ENCODE results near the gene CYTH3.
"Not testable (repeated sequence)": the region's sequence is repeated elsewhere in the genome, so short reads cannot be mapped to it uniquely, and the experiment has no call there.

Gene CYTH3

DNA sequence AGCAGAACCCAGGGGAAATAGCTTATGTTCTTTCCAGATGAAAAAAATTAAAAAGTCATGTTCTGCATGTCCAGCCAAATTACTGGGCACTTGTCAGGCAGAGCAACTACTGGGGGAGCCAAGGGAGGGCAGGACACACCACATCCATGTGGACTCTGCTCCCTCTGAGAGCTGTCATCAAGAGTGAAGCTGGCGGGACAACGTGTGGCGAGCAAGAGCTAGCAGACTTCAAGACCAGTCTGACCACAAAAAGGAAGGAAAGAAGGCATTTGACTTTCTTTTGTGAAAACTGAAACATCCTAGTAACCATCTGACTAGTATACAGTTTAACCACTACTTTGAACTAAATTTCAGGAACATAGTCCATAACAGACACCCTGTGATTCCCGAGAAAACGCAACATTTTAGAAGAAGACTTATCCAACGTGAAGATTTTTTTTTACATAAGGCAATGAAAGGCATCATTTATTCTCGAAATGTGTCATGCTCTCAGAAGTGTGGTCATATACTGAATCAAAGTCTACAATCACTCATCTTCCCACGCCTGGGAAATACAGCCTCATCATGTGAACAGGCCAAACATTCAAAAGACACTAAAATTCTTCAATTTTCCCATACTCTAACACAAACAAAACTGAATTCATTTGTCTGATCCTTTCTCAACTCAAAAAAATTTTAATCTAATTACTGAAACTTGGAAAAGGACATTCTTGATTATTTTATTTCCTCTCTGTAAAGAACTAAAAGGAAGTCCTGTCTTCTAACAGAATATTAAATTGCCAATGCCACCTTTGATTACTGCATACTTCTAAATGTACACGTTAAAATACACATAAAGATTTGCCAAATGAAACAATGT lies 15.5 kb downstream of the CYTH3 start:
- no peak for DNase-seq

DNA sequence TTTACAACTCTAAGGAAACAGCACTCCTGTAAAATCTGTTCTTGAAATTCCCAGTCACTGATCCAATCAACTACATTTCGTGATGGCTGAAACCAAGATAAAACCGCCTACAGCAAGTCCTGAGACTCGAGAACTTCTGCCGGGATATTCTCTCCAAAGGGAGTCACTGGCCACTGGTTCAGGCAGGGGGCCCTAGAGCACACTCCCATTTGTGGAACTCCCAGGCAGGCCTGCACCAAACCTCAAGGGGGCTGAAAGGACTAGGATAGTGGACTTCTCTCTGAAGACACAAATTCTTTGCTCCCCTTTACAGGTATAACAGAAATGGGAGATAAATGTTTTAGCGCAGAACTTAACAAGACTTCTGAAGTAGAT lies 16.3 kb downstream of the CYTH3 start:
- DNase-seq: no peak

DNA sequence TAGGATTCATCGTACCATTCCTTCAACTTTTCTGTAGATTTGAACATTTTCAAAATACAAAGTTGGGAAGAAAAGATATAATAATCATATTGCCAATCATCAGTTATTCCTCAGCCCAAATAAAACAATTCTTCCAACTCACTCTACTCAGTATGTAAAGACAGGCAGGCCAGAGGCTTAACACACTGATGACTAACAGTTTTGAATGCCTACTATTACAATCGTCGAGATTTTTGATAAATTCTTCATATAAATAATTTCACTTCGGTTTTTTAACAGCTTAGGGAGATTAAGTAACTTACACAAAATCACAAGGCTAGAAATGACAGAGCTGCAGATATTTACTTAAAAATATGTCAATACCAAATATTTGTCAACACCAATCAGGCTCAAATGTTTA lies 17.6 kb downstream of the CYTH3 start:
- DNase-seq: no peak

DNA sequence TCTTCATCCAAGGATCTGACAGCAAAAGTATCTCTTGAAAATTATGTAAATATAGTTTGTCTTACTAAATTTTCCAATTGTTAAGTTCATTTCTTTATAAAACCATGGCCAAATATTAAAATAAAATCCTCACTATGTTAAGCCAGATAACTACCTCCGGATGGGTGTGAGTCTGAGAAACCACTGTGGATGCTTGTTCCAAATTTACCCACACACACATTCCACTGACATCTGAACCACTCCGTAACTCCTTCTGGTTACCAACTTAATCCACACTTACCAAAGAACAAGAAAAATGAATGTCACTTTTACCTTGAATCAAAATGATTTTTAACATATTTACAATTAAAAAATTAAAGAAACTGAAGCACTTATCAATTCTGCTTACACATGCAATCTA lies 19.7 kb downstream of the CYTH3 start:
- DNase-seq: no peak

DNA sequence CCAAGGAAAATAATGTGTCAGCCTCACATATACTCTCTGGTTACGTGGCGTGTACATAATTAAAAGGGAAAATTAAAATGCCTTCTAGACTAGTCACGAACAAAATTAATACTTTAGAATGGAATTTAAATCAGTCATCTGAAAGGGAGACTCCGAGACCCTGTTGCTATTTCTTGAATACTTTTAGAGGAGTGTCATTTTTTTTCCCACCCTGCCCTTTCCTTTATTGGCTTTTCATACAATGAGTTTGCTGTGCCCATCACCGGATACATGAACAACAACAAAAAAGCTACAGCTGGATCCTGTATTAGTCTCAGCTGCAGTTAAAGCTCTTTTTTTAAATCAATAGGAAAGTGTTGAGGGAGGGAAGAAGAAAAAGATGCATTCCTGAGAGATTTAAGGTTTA lies 20.1 kb downstream of the CYTH3 start:
- DNase-seq: no peak

DNA sequence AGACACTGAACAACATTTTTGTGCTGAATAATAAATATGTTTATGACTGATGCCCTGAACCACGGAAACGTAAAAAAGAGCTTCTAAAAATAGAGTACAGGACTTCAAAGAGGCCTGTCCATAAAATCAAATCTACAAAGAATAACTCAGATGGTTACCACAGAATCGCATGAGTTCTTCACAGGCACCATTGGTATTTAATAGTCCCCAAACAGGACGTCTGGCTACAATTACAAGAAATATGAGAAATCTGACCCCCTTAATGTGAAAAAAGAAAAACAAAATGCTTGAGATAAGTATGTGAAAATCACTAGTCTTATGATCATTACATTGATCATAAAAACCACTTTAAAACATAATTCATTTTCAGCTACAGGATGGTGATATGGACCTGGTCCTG lies 20.8 kb downstream of the CYTH3 start:
- no peak for DNase-seq

DNA sequence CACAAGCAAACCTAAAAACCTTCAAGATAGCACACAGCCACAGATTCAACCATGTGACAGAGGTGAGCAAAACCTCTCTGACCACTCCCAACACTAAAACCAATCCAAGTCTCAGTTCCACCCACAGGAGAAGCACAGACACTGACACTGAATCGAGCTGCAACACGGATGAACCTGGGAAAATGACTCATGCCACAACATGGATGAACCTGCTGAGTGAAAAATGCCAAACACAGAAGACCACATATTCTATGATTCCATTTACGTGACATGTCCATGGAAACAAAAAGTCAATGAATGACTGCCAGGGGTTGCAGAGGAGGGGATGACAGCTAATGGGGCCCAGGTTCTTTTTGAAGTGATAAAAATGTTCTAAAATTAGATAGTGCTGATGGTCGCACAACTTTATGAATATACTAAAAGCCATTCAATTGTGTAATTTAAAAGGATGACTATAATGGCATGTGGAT lies 22.0 kb downstream of the CYTH3 start:
- no peak for DNase-seq

DNA sequence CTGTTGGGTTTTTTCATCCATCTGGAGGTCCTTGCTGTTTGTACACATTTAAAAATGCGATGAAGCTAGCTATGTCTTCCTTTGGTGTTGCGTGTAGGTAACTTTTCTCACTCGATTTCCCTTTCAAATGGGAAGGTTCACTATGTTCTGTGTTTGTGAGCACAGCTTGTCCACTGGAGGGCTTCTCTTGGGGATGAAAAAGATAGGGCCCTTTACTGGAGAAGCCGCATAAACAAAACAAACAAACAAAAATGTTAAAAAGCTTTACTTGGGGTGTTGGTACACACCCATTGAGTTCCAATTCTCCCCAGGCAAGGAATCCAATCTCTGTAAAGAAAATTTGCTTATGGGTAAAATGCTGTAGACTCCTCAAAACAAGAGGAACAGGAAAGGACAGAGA lies 23.4 kb downstream of the CYTH3 start:
- DNase-seq: no peak

DNA sequence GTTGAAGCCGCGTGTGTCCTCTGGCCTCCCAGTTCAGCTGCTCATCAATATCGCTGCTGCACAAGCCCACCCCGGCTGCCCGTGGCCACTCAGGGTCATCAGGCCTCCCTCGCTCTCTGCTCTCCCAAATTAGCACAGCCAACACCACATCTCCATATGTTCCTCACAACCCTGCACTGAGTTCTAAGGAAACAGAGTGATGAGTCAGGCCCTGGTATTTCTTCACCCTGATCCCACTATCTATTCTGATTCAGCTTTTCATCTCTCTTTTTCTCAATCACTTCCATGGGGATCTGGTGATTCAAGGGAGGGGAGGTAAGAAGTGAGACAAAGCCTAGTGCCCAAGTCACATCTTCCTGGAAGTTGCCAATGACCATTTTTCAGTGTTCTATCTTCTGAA lies 23.8 kb downstream of the CYTH3 start:
- DNase-seq: no peak

DNA sequence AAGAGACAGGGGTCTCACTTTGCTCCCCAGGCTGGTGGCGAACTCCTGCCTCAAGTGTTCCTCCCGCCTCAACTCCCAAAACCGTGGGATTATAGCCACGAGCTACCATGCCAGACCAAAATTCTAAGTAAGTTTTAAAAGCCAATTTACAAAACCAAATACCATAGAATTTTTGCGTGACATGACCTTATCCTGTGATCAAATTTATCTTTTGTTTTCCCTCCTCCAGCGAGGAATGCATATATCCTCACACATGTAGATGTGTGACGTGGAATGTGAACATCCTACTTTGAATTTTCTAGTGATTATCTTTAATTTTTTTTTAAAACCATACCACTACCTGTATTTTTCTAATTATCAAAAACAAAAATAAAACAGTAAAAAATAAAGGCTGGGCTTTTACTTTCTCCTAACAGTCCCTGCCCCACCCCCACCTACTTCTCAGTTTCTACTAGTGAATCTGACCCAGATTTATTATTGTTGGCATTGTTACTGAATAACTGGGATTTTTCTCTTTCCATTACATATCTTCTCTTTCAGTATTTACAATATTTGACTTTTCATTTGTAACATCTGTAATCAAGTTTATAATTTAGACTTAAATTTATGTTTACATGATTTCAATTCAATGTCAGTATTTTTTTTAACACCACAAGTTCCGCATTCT lies 26.0 kb downstream of the CYTH3 start:
- no peak for DNase-seq

DNA sequence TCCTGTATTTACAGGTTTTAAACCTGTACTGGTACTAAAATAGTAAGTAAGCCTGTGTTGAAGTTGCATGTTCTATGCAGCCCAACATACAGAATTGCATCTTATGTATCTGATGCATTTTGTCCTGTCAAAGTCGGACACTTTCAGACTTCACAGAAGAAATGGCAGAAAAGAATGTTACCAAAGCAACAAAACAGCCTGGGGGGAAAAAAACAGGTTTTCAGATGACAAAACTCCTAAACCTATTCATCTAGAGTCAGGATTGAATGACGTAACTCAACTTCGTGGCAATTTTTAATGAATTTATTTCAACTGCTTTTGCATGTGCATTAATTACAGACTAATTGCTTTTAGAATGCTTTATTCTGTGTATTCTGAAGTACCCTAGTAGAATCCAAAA lies 28.4 kb downstream of the CYTH3 start:
- DNase-seq: no peak

DNA sequence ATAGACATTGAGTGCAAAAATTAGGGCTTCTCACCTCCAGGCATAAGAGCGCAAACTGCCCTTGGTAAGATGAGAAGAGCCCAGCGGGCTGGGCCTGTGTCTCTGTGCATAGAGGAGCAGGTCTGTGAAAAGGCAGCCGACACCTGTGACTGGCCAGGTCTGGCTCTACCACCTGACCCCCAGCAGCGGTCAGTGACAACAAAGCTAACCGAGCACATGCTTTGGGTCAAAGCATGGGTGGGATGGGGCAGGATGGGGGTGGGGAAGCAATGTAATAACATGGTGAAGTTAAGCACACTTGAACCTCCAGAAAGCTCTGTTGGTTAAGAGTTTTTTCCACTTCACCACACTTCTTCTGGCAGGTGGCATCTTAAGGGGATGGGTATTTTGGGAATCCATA lies 29.3 kb downstream of the CYTH3 start:
- no peak for DNase-seq

DNA sequence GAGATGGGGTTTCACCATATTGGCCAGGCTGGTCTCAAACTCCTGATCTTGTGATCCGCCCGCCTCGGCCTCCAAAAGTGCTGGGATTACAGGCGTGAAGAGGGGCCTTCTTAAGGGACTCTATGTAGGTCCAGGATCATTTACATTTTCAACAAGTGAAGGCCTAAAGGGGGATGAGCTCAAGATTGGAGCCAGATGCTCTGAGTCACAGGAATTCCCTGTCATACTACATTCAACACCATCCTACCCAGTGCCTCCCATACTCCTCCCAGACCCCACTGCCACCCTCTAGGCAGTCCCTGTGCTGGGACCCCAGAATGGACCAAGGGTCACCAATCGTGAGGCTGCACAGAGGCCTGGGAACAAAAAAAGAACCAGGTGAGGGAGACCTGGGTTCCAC lies 29.9 kb downstream of the CYTH3 start:
- no peak for DNase-seq

DNA sequence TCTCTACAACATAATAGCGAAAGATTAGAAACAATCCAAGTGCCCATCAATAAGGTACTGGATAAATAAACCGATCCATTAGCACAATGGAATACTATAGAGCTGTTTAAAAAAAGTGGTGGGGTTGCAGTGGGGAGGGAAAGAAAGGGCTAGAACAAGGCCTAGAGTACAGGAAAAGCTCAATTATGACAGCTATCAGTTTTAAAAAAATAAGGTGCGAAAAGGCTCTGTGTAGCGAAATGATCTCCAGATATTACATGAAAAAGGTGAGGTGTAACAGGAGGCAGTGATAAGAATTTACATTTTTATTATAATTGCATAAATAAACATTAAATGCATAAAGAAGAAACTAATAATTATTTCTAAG lies 30.8 kb downstream of the CYTH3 start:
- no peak for DNase-seq

DNA sequence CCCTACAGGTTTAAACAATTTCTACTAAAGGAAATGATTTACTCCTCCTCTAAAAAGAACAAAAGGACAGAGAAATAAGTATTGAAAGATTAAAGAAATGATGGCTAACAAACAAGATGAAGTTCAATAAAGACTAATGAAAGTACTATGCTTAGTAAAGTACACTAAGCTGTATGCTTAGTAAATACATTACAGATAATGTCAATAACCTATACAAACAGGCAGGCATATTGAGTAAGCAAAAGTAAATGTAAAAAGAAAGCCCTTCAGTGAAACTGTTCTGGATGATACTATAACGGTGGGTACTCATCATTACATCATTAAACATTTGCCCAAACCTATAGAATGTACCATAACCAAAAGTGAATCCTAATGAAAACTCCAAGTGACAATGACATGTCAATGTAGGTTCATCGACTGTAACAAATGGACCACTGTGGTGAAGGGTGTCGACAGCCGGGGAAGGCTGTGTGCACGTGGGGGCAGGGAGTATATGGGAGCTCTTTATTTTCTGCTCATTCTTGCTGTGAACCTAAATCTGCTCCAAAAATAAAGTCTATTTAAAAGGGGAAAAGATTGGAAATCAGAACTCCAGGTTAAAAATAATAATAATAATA lies 34.0 kb downstream of the CYTH3 start:
- no peak for DNase-seq

DNA sequence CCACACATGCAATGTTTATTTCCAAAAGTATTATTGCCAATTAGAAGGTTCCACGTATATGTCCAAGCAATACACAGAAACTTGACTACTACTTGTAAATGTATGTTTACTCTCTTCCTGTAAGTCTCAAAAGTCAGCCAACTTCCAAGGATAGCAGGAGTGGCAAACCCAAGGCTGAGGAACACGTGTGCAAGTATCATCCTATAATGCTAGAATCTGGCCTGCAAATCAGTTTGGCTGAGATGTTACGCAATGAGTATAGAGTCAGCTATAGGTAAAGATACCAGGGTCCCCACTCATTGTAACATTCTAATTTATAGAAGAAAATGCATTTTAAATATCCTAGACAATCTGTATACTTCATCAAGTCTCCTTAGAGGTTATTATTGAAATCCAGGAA lies 34.7 kb downstream of the CYTH3 start:
- DNase-seq: no peak

DNA sequence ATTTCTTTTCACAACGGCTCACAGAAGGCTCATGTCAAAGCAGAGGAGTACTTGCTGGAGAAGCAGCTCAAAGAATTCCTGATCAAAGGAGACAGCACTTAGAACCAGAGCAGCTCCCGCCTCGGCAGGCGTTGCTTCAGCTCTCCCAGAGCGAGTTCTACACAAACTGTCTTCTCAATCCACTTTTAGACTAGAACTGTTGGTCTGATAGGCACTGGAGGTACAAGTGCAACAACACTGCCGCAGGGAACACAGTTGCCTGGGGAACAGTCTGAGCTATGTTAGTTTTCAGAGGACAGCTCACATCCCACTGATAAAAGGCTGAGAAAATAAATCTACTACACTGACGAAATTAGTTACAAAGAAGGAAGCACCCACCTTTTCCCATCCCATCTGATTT lies 35.4 kb downstream of the CYTH3 start:
- no peak for DNase-seq

DNA sequence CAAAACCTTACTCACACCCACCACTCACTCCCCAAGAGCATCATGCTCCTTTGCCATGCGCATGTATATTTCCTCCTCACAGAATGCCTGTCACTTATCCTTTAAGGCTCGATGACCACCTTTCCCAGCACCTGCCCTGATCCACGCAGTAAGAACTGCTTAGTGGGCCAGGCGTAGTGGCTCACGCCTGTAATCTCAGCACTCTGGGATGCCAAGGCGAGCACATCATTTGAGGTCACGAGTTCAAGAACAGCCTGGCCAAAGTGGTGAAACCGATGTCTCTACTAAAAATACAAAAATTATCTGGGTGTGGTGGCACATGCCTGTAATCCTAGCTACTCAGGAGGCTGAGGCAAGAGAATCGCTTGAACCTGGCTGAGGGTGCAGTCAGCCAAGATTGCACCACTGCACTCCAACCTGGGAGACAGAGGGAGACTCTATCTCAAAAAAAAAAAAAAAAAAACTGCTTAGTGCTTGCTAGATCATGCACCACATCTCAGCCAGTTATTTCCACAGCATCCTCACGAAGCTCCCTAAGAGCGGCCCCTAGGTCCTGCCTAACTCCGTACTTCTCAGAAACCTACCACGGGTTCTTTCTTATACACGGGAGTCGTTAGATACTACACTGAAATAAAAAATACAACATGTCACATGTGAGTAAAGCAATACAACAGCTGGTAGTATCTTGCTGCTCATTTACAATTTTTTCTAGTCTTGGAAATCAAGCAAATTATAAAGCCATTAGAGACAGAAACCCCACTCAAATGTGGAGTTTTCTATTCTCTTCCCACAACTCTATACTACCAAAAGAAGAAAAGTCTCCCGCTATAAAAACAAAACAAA lies 37.2 kb downstream of the CYTH3 start:
- DNase-seq: no peak

DNA sequence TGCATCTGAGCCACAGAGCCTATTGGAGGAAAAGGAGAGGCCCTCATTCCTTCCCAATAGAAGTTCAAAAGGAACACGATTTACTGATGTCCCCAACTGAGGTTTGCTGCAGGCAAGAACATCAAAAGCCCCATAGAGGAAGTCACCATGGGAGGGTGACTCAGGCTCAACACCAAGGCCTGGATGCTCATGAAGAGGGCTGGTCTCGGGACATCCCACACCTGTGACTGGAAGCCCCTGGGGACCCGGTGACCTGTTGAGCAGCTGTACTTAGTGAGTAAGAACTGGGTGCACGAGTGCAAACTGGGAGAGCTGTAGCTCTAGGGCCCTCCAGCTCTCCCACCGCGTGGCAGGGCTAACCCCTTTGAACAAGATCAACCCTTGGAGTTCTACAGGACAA lies 38.0 kb downstream of the CYTH3 start:
- no peak for DNase-seq

DNA sequence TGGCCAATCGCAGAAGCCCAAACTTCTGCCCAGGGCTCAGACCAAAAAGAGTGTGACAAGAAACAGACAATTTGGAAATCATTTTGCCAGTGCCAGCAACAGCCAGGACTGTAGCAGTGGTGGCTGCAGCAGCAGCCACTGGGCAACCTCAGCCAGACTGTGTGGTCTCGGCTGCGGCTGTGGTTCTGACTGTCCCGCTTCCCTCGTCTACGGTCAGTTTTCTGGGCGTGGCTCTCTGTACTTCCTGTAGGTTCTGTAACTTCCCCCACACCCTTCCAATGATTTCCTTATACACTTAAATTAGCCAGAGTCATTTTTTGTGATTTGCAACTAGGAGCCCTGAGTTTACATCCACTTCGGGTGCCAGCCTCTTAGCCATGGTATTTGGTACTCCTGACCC lies 39.9 kb downstream of the CYTH3 start:
- DNase-seq: no peak

DNA sequence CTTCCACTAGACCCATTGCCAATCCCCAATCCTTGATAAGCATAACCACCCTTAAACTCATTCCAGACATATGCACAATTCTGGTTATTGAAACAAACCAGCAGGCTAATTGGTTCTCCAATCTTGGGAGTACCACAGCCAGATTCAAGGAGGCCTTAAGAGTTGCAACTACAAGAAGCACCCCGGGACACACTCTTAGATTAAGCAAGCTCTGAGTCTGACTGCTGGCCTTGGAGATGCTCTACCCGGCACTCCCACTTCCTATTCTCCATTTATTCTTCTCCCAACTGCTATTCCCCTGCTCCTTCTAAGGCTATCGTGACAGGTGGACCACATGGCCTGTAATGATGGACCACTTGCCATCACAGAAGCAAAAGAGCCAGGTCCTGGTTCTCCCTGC lies 40.3 kb downstream of the CYTH3 start:
- no peak for DNase-seq

DNA sequence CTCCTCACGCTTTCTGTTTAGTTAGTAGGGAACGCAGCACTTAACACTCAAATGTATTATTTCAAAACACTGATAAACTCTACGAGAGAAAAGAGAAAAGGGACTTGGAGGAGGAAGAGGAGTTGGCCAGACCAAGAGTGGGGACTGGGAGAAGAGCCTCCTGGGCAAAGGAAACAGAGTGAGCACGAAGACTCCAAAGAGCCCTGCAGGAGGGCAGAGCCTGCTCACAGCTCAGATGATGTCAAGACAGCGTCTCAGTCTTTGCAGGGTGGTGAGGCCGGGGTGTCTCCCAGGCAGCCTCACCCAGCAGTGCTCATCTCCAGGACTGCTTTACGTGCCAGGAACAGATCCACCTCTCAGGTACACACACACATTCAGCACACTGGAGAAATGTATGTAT lies 41.2 kb downstream of the CYTH3 start:
- DNase-seq: no peak

DNA sequence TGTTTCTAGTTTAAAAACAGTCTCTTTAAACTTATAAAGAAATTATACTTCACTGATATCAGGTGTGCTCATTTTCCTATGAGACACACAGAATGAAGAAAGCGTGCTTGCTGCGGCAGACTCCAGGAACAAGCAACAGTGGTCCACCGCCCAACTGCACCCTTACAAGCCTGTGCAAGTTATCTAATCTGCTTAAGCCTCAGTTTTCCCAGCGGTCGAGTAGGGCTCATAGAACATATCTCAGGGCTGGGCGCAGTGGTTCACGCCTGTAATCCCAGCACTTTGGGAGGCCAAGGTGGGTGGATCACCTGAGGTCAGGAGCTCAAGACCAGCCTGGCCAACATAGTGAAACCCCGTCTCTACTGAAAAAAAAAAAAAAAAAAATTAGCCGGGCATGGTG lies 43.1 kb downstream of the CYTH3 start:
- not testable (repeated sequence) for DNase-seq

Measured in activated CD4-positive, CD25-positive, alpha-beta regulatory T cell treated with anti-CD3 and anti-CD28 coated beads, Interleukin-2, amount 50 U/mL, for 72 hours (primary cell).